Activated CD4-positive, alpha-beta T cell treated with anti-CD3 and anti-CD28 coated beads for 36 hours (primary cell): Measurements from ENCODE around the gene ERG. TPM values are rescaled to one million over a fixed set of nuclear protein-coding genes. Genes with fewer than 3 reads are reported as not detected.

Source experiments
- ATAC-seq: fragments of 200-7000 bp; cut with Tn5 transposase; one replicate; pipeline ENCODE4 v1.10.0; 2021; ENCODE audit warnings: mild to moderate bottlenecking, moderate library complexity
- CTCF ChIA-PET: fragments of 350-600 bp; sonication (Branson Sonifier 250); formaldehyde crosslinking; loops from one replicate; lab custom pipeline; 2021; ENCODE audit warnings: antibody characterized with exemption; lab: Charles Lee
- POLR2A ChIA-PET: fragments of 350-600 bp; sonication (Branson Sonifier 250); formaldehyde crosslinking; loops from one replicate; lab custom pipeline; 2021; ENCODE audit warnings: antibody characterized with exemption, inconsistent platforms; lab: Charles Lee
- DNase-seq: peaks from one replicate; pipeline ENCODE4 v3.0.0-alpha.2; 2020
- H3K27ac Mint-ChIP-seq: one replicate; pipeline ENCODE4 v1.8.0; 2021; ENCODE audit warnings: mixed read lengths
- H3K27me3 Mint-ChIP-seq: one replicate; pipeline ENCODE4 v1.8.0; 2021; ENCODE audit warnings: mixed read lengths
- H3K36me3 Mint-ChIP-seq: one replicate; pipeline ENCODE4 v1.8.0; 2021; ENCODE audit warnings: low read depth, mixed read lengths
- H3K4me1 Mint-ChIP-seq: one replicate; pipeline ENCODE4 v1.8.0; 2021; ENCODE audit warnings: mixed read lengths
- H3K4me3 Mint-ChIP-seq: one replicate; pipeline ENCODE4 v1.8.0; 2021; ENCODE audit warnings: mild to moderate bottlenecking, moderate library complexity, mixed read lengths
- H3K9me3 Mint-ChIP-seq: one replicate; pipeline ENCODE4 v1.8.0; 2021; ENCODE audit warnings: low read depth, mixed read lengths
- intact Hi-C, 2 experiments: fragments of 100-400 bp; cut with DNase I in 1 of 2; cut with micrococcal nuclease in 1 of 2; formaldehyde crosslinking; loops; one replicate each; pipeline versions ENCODE4 v1.14.2 to v1.15.1; 2022 to 2024; cut with DNase I, micrococcal nuclease
- total RNA-seq, 2 experiments: library from RNA; stranded (reverse); gene quantifications; one replicate each; pipeline ENCODE4 v1.2.3, GENCODE V29; 2021

The ERG gene
- total RNA-seq, 2 experiments from 2014 or later = 0.07 TPM; not detected in 1

DNA sequence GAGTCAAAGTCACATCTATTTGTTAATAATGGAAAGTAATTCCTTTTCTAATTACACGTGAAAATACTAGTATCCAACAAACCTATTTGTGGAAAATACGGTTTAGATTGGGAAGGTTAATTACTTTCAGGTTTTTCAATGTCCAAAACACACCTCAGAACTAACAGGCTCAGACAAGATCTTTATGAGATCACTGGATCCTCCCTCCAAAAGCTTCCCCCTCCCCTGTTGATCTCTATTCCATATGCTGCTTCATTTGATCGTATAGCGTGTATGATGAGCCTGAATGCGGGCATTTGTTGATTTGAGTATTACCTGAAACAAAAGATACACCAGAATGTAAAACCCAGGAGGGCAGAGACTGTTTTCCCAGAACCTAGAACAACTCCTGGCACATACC, 26.5 kb downstream of the ERG start:
- Mint-ChIP-seq H3K4me3 (no peak overlapping the region), H3K27me3 (peaks cover 40% of the 10 kb centered on the region), H3K27ac (no peak overlapping the region), H3K36me3 (no peaks in the 10 kb centered on the region), H3K4me1 (peaks cover 6% of the 10 kb centered on the region), H3K9me3 (no peaks in the 10 kb centered on the region)
- intact Hi-C loops = no loop called here
- ChIA-PET CTCF (no interaction called here), POLR2A (no interaction called here)
- ATAC-seq = no peak
- no peak for DNase-seq

DNA sequence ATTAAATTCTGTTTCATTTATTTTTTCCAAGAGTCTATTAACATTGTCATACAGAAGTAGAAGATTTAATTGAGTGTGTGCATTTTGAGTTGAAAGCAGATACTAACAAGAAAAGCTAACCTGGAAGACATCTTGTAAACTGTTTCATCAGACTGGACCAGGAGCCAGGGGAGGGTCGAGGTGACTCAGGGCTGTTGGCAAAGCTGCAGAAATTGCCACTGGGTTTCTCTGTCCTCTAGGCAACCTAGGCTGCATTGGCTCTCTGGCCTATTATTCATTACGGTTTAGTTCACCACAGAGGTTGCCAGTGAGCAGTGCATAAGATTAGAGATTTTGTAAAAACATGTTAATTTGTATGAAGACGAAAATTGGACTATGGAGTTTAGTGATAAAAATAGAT, 27.5 kb downstream of the ERG start:
- no peak overlapping the region for H3K4me3 Mint-ChIP-seq
- DNase-seq (no peak), ATAC-seq (no peak)
- ChIA-PET POLR2A (no interaction called here), CTCF (interaction anchor here (0.6 kb wide), 1 partner anchor 919 kb away, joined by 3 read pairs; no protein-coding TSS in a partner anchor)
- no peak overlapping the region for H3K27ac Mint-ChIP-seq
- no peaks in the 10 kb centered on the region for H3K4me1 Mint-ChIP-seq
- H3K36me3 Mint-ChIP-seq = no peaks in the 10 kb centered on the region
- H3K9me3 Mint-ChIP-seq = no peaks in the 10 kb centered on the region
- H3K27me3 Mint-ChIP-seq = peaks cover 32% of the 10 kb centered on the region
- intact Hi-C loops = no loop called here

DNA sequence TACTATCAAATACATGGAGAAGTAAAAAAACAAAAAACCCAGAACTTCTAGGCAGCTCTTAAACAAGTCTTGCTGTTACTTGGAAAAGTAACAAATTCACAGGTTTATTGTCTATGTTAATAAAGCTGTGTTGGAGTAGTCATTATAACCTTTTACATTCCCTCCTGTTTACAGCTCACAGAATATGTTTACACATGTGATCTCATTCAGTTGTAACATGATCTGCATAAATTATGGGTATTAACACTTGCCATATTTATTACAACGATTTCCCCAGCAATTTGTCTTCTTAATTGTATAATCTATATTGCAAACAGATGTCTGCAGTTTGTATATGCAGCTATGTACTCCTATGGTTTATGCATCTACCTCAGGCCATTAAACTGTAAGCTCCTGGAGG, 28.6 kb downstream of the ERG start:
- no peak for DNase-seq
- CTCF ChIA-PET = no interaction called here
- peaks cover 27% of the 10 kb centered on the region for H3K27me3 Mint-ChIP-seq
- H3K9me3 Mint-ChIP-seq = no peaks in the 10 kb centered on the region
- H3K4me1 Mint-ChIP-seq = no peaks in the 10 kb centered on the region
- POLR2A ChIA-PET = no interaction called here
- intact Hi-C loops = no loop called here
- no peak overlapping the region for H3K27ac Mint-ChIP-seq
- H3K36me3 Mint-ChIP-seq = no peaks in the 10 kb centered on the region
- H3K4me3 Mint-ChIP-seq = no peak overlapping the region
- no peak for ATAC-seq

DNA sequence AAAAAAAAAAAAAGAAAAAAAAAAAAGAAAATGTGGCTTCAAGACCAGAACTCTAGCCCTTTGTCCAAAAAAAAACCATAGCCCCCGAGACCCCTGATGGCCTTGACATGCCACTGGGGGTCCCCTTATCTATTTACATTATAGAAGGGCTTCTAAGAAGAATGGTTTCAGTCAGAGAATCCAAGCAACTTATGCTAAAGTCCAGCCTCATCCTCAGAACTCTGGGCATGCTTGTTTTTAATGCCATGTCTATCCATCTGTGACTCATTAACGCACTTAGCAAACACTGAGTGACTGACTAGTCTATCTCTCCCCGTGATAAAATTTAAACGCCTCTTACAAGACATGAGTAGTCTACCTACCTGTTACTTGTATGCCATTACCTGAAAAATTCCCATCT, 29.3 kb downstream of the ERG start:
- Mint-ChIP-seq H3K36me3 (no peaks in the 10 kb centered on the region), H3K4me3 (no peak overlapping the region), H3K27ac (no peak overlapping the region), H3K4me1 (no peaks in the 10 kb centered on the region), H3K9me3 (no peaks in the 10 kb centered on the region), H3K27me3 (peaks cover 24% of the 10 kb centered on the region)
- ATAC-seq (no peak), DNase-seq (no peak)
- CTCF ChIA-PET = no interaction called here
- intact Hi-C loops = no loop called here
- POLR2A ChIA-PET = no interaction called here

DNA sequence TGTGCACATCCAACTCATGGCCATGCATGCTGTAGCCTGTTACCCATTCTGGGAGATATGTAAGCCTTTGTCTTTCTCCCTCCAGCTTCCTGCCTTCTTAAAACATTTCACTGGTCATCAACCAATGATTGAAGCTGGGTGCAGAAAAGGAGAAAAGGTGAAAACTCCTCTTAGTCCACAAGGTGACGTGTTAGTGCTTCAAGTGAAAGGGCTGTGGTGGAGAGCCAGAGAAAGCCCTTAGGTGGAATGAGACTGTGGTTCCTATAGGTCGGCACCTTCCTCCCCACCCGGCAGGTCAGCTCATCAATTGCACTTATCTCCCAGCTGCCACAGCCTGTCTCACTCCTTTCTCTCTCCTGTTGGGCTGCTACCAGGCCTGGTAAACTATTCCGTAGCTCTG, 30.4 kb downstream of the ERG start:
- peaks cover 20% of the 10 kb centered on the region for H3K27me3 Mint-ChIP-seq
- no peak for DNase-seq
- ChIA-PET CTCF (no interaction called here), POLR2A (no interaction called here)
- no peaks in the 10 kb centered on the region for H3K9me3 Mint-ChIP-seq
- ATAC-seq = no peak
- no peak overlapping the region for H3K4me3 Mint-ChIP-seq
- no peaks in the 10 kb centered on the region for H3K4me1 Mint-ChIP-seq
- intact Hi-C loops = no loop called here
- H3K27ac Mint-ChIP-seq = no peak overlapping the region
- H3K36me3 Mint-ChIP-seq = no peaks in the 10 kb centered on the region

DNA sequence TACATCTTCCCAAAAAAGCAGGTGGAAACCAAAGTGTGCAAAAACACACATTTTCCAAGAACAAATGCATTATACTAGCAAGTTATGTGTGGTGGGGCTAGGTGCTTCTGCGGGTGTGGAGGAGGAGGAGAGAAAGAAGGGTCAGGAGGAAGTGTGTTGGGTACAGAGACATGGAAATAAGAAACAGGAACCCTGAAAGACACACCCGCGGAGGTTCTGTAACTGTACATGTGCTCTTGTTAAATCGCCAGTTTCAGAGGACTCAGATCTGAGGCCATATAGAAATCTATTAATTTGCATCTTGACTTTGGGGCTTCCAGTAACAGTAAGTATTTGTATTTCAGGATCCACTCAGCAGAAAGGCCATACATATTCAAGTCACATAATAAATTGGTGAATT, 30.9 kb downstream of the ERG start:
- DNase-seq = no peak
- Mint-ChIP-seq H3K9me3 (no peaks in the 10 kb centered on the region), H3K27me3 (peaks cover 18% of the 10 kb centered on the region), H3K4me1 (no peaks in the 10 kb centered on the region), H3K36me3 (no peaks in the 10 kb centered on the region), H3K4me3 (no peak overlapping the region), H3K27ac (no peak overlapping the region)
- ChIA-PET CTCF (interaction anchor here (0.5 kb wide), 1 partner anchor 84 kb away, joined by 3 read pairs; no protein-coding TSS in a partner anchor), POLR2A (no interaction called here)
- ATAC-seq = no peak
- intact Hi-C loops = no loop called here

DNA sequence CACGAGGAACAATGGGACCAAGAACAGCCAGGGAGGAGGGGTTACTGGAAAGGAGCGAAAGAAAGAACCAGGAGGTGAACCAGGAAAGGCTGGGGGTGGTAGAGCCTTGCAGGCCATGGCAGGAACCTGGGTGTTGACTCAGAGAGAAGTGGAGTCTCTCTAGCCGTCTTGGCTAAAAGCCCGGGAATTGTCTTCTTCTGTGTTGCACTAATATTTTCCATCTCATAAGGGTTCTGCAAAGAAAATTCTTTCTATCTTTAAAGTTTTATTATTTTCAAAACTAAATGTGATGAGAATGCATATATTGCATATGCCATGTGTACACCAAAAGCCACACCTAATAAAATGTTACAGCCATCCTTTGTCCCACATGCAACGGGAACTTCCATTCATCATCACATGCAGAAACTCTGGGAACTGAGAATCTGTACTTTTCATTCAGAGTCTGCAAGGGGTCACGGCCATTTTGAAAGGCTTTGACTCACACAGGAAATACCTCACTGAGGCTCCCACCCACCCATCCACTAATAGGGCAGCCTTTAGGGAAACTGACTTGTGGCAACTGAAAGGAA, 38.0 kb downstream of the ERG start:
- H3K9me3 Mint-ChIP-seq = no peaks in the 10 kb centered on the region
- no peaks in the 10 kb centered on the region for H3K36me3 Mint-ChIP-seq
- ATAC-seq = no peak
- POLR2A ChIA-PET = no interaction called here
- H3K4me1 Mint-ChIP-seq = no peaks in the 10 kb centered on the region
- intact Hi-C loops = no loop called here
- CTCF ChIA-PET = no interaction called here
- no peak overlapping the region for H3K4me3 Mint-ChIP-seq
- H3K27me3 Mint-ChIP-seq = peaks cover 6% of the 10 kb centered on the region
- H3K27ac Mint-ChIP-seq = no peak overlapping the region
- DNase-seq = no peak

DNA sequence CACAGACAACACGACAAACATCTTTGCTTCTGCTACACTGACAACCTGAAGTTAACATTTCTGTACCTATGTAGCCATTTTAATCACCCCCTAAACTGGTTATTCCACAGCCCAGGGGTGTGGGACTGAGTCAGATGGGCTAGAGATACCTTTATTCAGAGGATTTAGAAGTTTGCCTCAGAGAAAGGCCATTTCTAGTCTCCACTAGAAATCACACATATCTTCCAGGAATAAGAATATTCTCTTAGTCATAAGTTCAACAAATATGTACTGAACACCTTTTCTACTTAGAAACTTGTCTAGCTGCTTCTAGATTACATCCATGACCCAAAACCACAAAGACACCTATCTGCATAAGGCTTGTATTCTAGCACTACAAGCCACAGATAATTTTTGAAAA, 38.8 kb downstream of the ERG start:
- ATAC-seq (no peak), DNase-seq (no peak)
- POLR2A ChIA-PET = no interaction called here
- H3K9me3 Mint-ChIP-seq = no peaks in the 10 kb centered on the region
- intact Hi-C loops = no loop called here
- CTCF ChIA-PET = no interaction called here
- H3K27me3 Mint-ChIP-seq = no peaks in the 10 kb centered on the region
- H3K4me3 Mint-ChIP-seq = no peak overlapping the region
- no peak overlapping the region for H3K27ac Mint-ChIP-seq
- H3K36me3 Mint-ChIP-seq = no peaks in the 10 kb centered on the region
- no peaks in the 10 kb centered on the region for H3K4me1 Mint-ChIP-seq

DNA sequence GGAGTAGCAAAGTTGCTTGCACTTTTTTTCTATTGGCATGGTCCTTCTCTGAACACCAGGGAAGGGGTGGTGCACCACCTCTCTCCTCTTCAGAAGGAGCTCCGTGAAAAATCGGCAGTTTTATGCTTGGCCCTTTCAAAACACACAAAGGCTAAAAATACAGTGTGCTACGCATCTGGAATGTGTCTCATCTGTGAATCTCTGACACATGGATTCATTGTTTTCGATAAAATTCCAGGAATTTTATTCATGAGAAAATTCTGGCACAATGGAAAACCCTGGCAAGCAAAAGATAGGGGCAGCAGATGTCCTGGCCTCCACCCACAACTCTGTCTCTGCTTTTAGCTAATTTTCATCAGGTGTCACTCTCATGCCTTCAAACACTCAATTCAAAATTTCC, 42.9 kb downstream of the ERG start:
- ATAC-seq = no peak
- Mint-ChIP-seq H3K27ac (no peak overlapping the region), H3K27me3 (no peaks in the 10 kb centered on the region), H3K36me3 (no peaks in the 10 kb centered on the region), H3K9me3 (no peaks in the 10 kb centered on the region), H3K4me3 (no peak overlapping the region), H3K4me1 (no peaks in the 10 kb centered on the region)
- intact Hi-C loops = no loop called here
- ChIA-PET POLR2A (no interaction called here), CTCF (interaction anchor here (0.7 kb wide), 1 partner anchor 550 kb away, joined by 3 read pairs; no protein-coding TSS in a partner anchor)
- DNase-seq = no peak

DNA sequence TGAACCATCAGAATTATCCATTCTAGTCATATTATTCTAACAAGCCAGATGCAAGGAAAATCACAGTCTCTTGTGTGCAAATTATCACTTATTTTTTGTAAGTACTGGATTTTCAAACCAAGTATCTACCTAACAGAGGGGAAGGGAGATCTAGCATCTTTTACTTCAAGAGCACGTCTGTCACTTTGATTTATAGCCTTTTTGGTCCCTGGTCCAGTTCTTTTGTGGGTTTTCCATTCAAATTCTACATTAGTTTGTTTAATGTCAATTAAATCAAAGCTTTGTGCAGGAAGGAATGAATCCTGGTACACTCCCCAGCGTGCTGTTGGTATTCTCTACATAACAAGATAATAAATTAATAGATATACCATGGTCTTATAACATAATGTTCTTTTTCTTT, 43.6 kb downstream of the ERG start:
- no peak overlapping the region for H3K4me3 Mint-ChIP-seq
- intact Hi-C loops = no loop called here
- no peaks in the 10 kb centered on the region for H3K9me3 Mint-ChIP-seq
- DNase-seq (no peak), ATAC-seq (no peak)
- H3K36me3 Mint-ChIP-seq = no peaks in the 10 kb centered on the region
- no peak overlapping the region for H3K27ac Mint-ChIP-seq
- ChIA-PET POLR2A (no interaction called here), CTCF (interaction anchor here (0.5 to 0.7 kb wide), 3 partner anchors 74 to 550 kb away, joined by 3 read pairs; no protein-coding TSS in a partner anchor)
- no peaks in the 10 kb centered on the region for H3K27me3 Mint-ChIP-seq
- H3K4me1 Mint-ChIP-seq = no peaks in the 10 kb centered on the region

DNA sequence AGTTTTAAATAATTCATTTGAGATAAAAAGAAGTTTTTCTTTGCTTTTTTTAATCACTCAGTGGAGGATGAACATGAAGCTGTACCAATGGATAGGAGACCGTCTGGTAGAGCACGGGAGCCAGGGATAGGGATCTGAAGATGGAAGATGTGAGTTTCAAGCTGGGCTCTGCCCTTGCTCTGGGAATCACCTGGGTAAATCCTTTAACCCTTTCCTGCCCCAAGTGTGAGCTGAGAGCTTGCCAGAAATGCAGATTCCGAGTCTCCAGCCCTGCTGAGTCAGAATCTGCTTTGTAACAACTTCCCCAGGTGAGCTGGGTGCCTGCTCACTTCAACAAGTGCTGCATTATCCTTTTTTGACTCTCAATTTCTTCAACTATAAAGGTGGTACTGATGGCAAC, 44.1 kb downstream of the ERG start:
- no peak for DNase-seq
- POLR2A ChIA-PET = no interaction called here
- H3K27me3 Mint-ChIP-seq = no peaks in the 10 kb centered on the region
- no peak overlapping the region for H3K27ac Mint-ChIP-seq
- intact Hi-C loops = no loop called here
- CTCF ChIA-PET = interaction anchor here (0.5 to 0.6 kb wide), 2 partner anchors 73 to 315 kb away, joined by 3 read pairs; no protein-coding TSS in a partner anchor
- no peaks in the 10 kb centered on the region for H3K4me1 Mint-ChIP-seq
- H3K9me3 Mint-ChIP-seq = no peaks in the 10 kb centered on the region
- H3K36me3 Mint-ChIP-seq = no peaks in the 10 kb centered on the region
- H3K4me3 Mint-ChIP-seq = no peak overlapping the region
- no peak for ATAC-seq

DNA sequence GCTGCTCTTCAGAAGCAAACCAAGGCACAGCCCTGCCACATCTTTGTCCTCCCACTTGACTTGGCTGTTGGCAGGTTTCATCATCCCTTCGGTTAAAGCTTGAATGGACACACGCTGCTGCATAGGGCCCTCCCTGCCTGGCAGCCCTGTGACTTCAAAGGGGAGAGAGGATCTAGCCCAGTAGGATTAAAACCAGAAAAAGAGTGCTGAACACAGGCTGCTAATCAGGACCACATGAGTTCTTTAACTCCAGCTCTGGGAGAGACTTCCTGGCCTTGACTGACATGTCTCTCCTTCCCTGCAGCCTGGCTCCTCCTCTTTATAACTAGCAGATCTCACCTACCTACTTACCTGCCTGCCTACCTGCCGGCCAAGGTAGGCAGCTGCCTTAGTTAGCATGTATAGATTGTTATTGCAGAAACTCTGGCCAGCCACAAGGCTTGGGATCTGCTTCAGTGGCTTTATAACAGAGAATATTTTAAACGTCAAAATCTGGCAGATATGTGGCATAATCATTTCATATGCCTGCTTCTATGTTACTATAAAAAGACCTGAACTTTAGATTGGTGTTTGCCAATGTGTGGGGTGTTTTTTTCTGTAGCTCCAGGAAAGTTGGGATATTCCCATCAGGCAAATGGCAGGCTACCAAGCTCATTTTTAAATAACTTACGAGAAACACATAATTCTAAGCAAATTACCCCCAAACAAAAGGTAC, 49.4 kb downstream of the ERG start:
- Mint-ChIP-seq H3K4me1 (no peaks in the 10 kb centered on the region), H3K4me3 (no peak overlapping the region), H3K36me3 (no peaks in the 10 kb centered on the region), H3K27me3 (peaks cover 2% of the 10 kb centered on the region), H3K27ac (no peak overlapping the region), H3K9me3 (no peaks in the 10 kb centered on the region)
- ATAC-seq (no peak), DNase-seq (no peak)
- POLR2A ChIA-PET = no interaction called here
- intact Hi-C loops = no loop called here
- CTCF ChIA-PET = interaction anchor here (1.0 kb wide), 1 partner anchor 689 kb away, joined by 3 read pairs; no protein-coding TSS in a partner anchor
